SK-N-SH (cell line): ENCODE results near the gene MLLT3. TPM values are rescaled to one million over a fixed set of nuclear protein-coding genes. Genes with fewer than 3 reads are reported as not detected.

ENCODE experiments used
- CTCF ChIA-PET: fragments of 300-600, 350-600 bp; formaldehyde crosslinking; extraction: SDS; loops from one replicate; lab custom pipeline; 2021; lab: Yijun Ruan, JAX
- POLR2A ChIA-PET: fragments of 350-600 bp; sonication (Branson Sonifier 250); formaldehyde crosslinking; extraction: SDS; loops from one replicate; lab custom pipeline; 2020; ENCODE audit warnings: antibody characterized with exemption, inconsistent platforms; lab: Yijun Ruan, JAX
- DNase-seq: peaks from one replicate; pipeline ENCODE4 v3.0.0; 2012
- H2AFZ ChIP-seq: fragments of 200-600 bp; sonication (generic); 2 replicates; pipeline ENCODE4 v1.8.1; 2016; ENCODE audit warnings: antibody characterized with exemption, mild to moderate bottlenecking, low read depth
- H3F3A ChIP-seq: fragments of 200-600 bp; sonication (generic); replicated peaks from 2 replicates; pipeline ENCODE3; 2016; ENCODE audit warnings: antibody characterized with exemption, mild to moderate bottlenecking; ENCODE audit not compliant: insufficient read depth
- H3K27ac ChIP-seq, 2 experiments: fragments of 200-500 bp in 1 of 2; fragments of 200-600 bp in 1 of 2; sonication (Bioruptor generic) in 1 of 2; sonication (generic), shearing (Covaris generic) in 1 of 2; 2 replicates each; pipeline versions ENCODE4 v1.5.1 to v1.6.1; 2014 to 2016; ENCODE audit warnings: low read depth in 2 of 2, inconsistent platforms in 1 of 2, low read length in 1 of 2, mild to moderate bottlenecking in 1 of 2, mixed read lengths in 1 of 2
- H3K27me3 ChIP-seq: fragments of 200-600 bp; sonication (generic), shearing (Covaris generic); 2 replicates; pipeline ENCODE4 v1.6.1; 2016; ENCODE audit warnings: mixed run types; ENCODE audit not compliant: insufficient read depth
- H3K36me3 ChIP-seq, 2 experiments: fragments of 200-500 bp in 1 of 2; fragments of 200-600 bp in 1 of 2; sonication (Bioruptor generic) in 1 of 2; sonication (generic) in 1 of 2; replicated peaks in 1 of 2; 2 replicates each; pipeline versions ENCODE3 to v1.5.1; 2014 to 2016; ENCODE audit warnings: low read length in 1 of 2, mild to moderate bottlenecking in 1 of 2; ENCODE audit not compliant: insufficient read depth in 2 of 2, control insufficient read depth in 1 of 2
- H3K4me1 ChIP-seq, 2 experiments: fragments of 200-500 bp in 1 of 2; fragments of 200-600 bp in 1 of 2; sonication (Bioruptor generic) in 1 of 2; sonication (generic), shearing (Covaris generic) in 1 of 2; 2 replicates each; pipeline versions ENCODE4 v1.5.1 to v1.6.1; 2014 to 2016; ENCODE audit warnings: low read depth in 1 of 2, low read length in 1 of 2, mixed run types in 1 of 2; ENCODE audit not compliant: insufficient read depth in 2 of 2, control insufficient read depth in 1 of 2
- H3K4me2 ChIP-seq: fragments of 200-600 bp; sonication (generic), shearing (Covaris generic); 2 replicates; pipeline ENCODE4 v1.6.1; 2017; ENCODE audit warnings: mixed run types
- H3K4me3 ChIP-seq, 2 experiments: fragments of 200-500 bp in 1 of 2; fragments of 200-600 bp in 1 of 2; sonication (Bioruptor generic) in 1 of 2; sonication (generic), shearing (Covaris generic) in 1 of 2; 2 replicates each; pipeline versions ENCODE4 v1.5.1 to v1.8.1; 2014 to 2016; ENCODE audit warnings: low read depth in 2 of 2, inconsistent platforms in 1 of 2, low read length in 1 of 2, mild to moderate bottlenecking in 1 of 2, mixed read lengths in 1 of 2, moderate library complexity in 1 of 2
- H3K79me2 ChIP-seq: fragments of 200-600 bp; sonication (generic); 2 replicates; pipeline ENCODE4 v1.8.1; 2017; ENCODE audit warnings: mild to moderate bottlenecking; ENCODE audit not compliant: insufficient read depth
- H3K9ac ChIP-seq: fragments of 200-600 bp; sonication (generic); 2 replicates; pipeline ENCODE4 v1.6.1; 2017; ENCODE audit warnings: mixed run types
- H3K9me2 ChIP-seq: fragments of 200-600 bp; sonication (generic); 2 replicates; pipeline ENCODE4 v1.6.1; 2017; ENCODE audit warnings: mixed run types
- H3K9me3 ChIP-seq: fragments of 200-600 bp; sonication (generic); 2 replicates; pipeline ENCODE4 v1.6.1; 2017; ENCODE audit warnings: mixed run types, mild to moderate bottlenecking, moderate library complexity
- H4K20me1 ChIP-seq: fragments of 200-600 bp; sonication (generic); 2 replicates; pipeline ENCODE4 v1.6.1; 2017; ENCODE audit warnings: mild to moderate bottlenecking, mixed run types; ENCODE audit not compliant: insufficient read depth
- CHD2 ChIP-seq: fragments of 150-350 bp; IDR thresholded peaks from 2 replicates; pipeline ENCODE4 v1.6.1; 2018; ENCODE audit warnings: low read length; ENCODE audit not compliant: partially characterized antibody
- ELF1 ChIP-seq: IDR thresholded peaks from 2 replicates; pipeline ENCODE4 v1.4.0; 2012
- EP300 ChIP-seq, 2 experiments: IDR thresholded peaks; 2 replicates each; pipeline versions ENCODE4 v1.4.0 to v1.6.1; 2012; ENCODE audit warnings: borderline replicate concordance in 1 of 2, low read depth in 1 of 2, low read length in 1 of 2
- FOXJ3 ChIP-seq: sonication (generic); formaldehyde crosslinking; IDR thresholded peaks from 2 replicates; pipeline ENCODE4 v1.5.1; 2020; ENCODE audit warnings: mild to moderate bottlenecking, missing genetic modification reagents
- GABPA ChIP-seq: IDR thresholded peaks from 2 replicates; pipeline ENCODE4 v1.4.0; 2012; ENCODE audit warnings: low read depth, mild to moderate bottlenecking
- GATA2 ChIP-seq: sonication (generic); formaldehyde crosslinking; IDR thresholded peaks from 2 replicates; pipeline ENCODE4 v1.5.0; 2020; ENCODE audit warnings: mild to moderate bottlenecking, missing genetic modification reagents
- JUND ChIP-seq: IDR thresholded peaks from 2 replicates; pipeline ENCODE4 v1.4.0; 2012
- MXI1 ChIP-seq: IDR thresholded peaks from 2 replicates; pipeline ENCODE4 v1.6.1; 2012; ENCODE audit warnings: mild to moderate bottlenecking, low read depth, low read length, improper control_type of control experiment
- NFIC ChIP-seq: IDR thresholded peaks from 2 replicates; pipeline ENCODE4 v1.4.0; 2012; ENCODE audit warnings: borderline replicate concordance
- NRF1 ChIP-seq: IDR thresholded peaks from 2 replicates; pipeline ENCODE4 v1.6.1; 2012; ENCODE audit warnings: low read depth, mild to moderate bottlenecking, low read length
- PBX3 ChIP-seq: IDR thresholded peaks from 2 replicates; pipeline ENCODE4; 2012
- POLR2AphosphoS5 ChIP-seq: IDR thresholded peaks from 2 replicates; pipeline ENCODE4 v1.6.1; 2012; ENCODE audit warnings: low read depth, low read length
- RFX5 ChIP-seq: IDR thresholded peaks from 2 replicates; pipeline ENCODE4 v1.6.1; 2012; ENCODE audit warnings: mild to moderate bottlenecking, improper control_type of control experiment, low read length
- RXRA ChIP-seq: IDR thresholded peaks from 2 replicates; pipeline ENCODE4 v1.4.0; 2012; ENCODE audit warnings: low read depth, mild to moderate bottlenecking, borderline replicate concordance
- SIN3A ChIP-seq: IDR thresholded peaks from 2 replicates; pipeline ENCODE4 v1.6.1; 2012; ENCODE audit warnings: low read depth, mild to moderate bottlenecking, low read length, moderate library complexity, borderline replicate concordance
- SMC3 ChIP-seq: IDR thresholded peaks from 2 replicates; pipeline ENCODE4 v1.6.1; 2012; ENCODE audit warnings: low read depth, low read length, improper control_type of control experiment
- TAF1 ChIP-seq: IDR thresholded peaks from 2 replicates; pipeline ENCODE4 v1.6.1; 2012; ENCODE audit warnings: low read depth, mild to moderate bottlenecking, low read length, moderate library complexity, borderline replicate concordance
- WGBS: methylation state at CpG from one replicate; pipeline ENCODE4 v1.1.6; 2017; ENCODE audit warnings: low lambda C conversion rate; 5-methylcytosine and 5-hydroxymethylcytosine counted together
- polyA plus RNA-seq, 3 experiments: library from polyadenylated mRNA; depleted of rRNA; stranded (reverse); fragments of >200 nt; gene quantifications; 2 replicates each; pipeline ENCODE4 v1.2.3, GENCODE V29; 2012

MLLT3 gene
- polyA plus RNA-seq, 1 of the 3 experiments (the other 2 are of a cell fraction), result 3.9 TPM

GRCh38 chr9:20569525-20569924 lies 52.8 kb downstream of the MLLT3 start:
- Histone ChIP-seq H2AFZ (no peak overlapping the region), H3K27me3 (no peaks in the 10 kb centered on the region), H3K79me2 (no peaks in the 10 kb centered on the region), H3K4me2 (no peak overlapping the region), H3K27ac (no peak overlapping the region), H3F3A (no peaks in the 10 kb centered on the region), H3K9ac (no peak overlapping the region), H3K9me3 (no peaks in the 10 kb centered on the region), H3K4me1 (no peaks in the 10 kb centered on the region; a peak in 2 of 4 replicates), H4K20me1 (no peaks in the 10 kb centered on the region), H3K9me2 (no peaks in the 10 kb centered on the region), H3K36me3 (no peaks in the 10 kb centered on the region), H3K4me3 (no peak overlapping the region)
- WGBS, result 78% methylated on average over 5 of the region's 5 CpGs
- POLR2A ChIA-PET, result no interaction called here
- no peak for DNase-seq
- TF ChIP-seq MXI1 (no peak), NFIC (no peak), POLR2AphosphoS5 (no peak), SMC3 (no peak), RXRA (no peak), EP300 (IDR thresholded peaks at IDR 0.05; ENCODE audit: borderline replicate concordance in 1 of 2, low read depth in 1 of 2, low read length in 1 of 2) (no peak), JUND (no peak), GATA2 (CRISPR knock-in tag) (no peak), TAF1 (no peak), SIN3A (no peak)
- CTCF ChIA-PET, result no interaction called here

GRCh38 chr9:20568400-20568799 lies 53.9 kb downstream of the MLLT3 start:
- Histone ChIP-seq H3K79me2 (no peaks in the 10 kb centered on the region), H3K9ac (no peak overlapping the region), H4K20me1 (no peaks in the 10 kb centered on the region), H3K9me3 (no peaks in the 10 kb centered on the region), H3K4me1 (no peaks in the 10 kb centered on the region; a peak in 2 of 4 replicates), H3F3A (no peaks in the 10 kb centered on the region), H3K27ac (no peak overlapping the region), H3K27me3 (no peaks in the 10 kb centered on the region), H2AFZ (no peak overlapping the region), H3K4me2 (no peak overlapping the region), H3K9me2 (no peaks in the 10 kb centered on the region), H3K36me3 (no peaks in the 10 kb centered on the region), H3K4me3 (no peak overlapping the region)
- ChIA-PET CTCF (no interaction called here), POLR2A (no interaction called here)
- no peak for DNase-seq
- no peak for TF ChIP-seq ELF1
- no peak for TF ChIP-seq GATA2 (CRISPR knock-in tag)
- no peak for TF ChIP-seq RXRA
- TF ChIP-seq GABPA, result no peak

GRCh38 chr9:20566401-20566800 lies 55.9 kb downstream of the MLLT3 start:
- H3K9ac ChIP-seq, result no peak overlapping the region
- no peaks in the 10 kb centered on the region for H3F3A ChIP-seq
- CTCF ChIA-PET, result no interaction called here
- POLR2A ChIA-PET, result no interaction called here
- DNase-seq, result no peak
- H3K27ac ChIP-seq, result no peak overlapping the region
- no peaks in the 10 kb centered on the region for H3K36me3 ChIP-seq
- no peaks in the 10 kb centered on the region for H3K9me2 ChIP-seq
- no peaks in the 10 kb centered on the region; a peak in 2 of 4 replicates for H3K4me1 ChIP-seq
- H3K9me3 ChIP-seq, result no peaks in the 10 kb centered on the region
- WGBS, result 81% methylated on average over 4 of the region's 4 CpGs
- H4K20me1 ChIP-seq, result no peaks in the 10 kb centered on the region
- no peak overlapping the region for H3K4me2 ChIP-seq
- no peak overlapping the region for H3K4me3 ChIP-seq
- no peaks in the 10 kb centered on the region for H3K79me2 ChIP-seq
- TF ChIP-seq NRF1, result no peak
- no peak for TF ChIP-seq CHD2
- no peak for TF ChIP-seq PBX3
- TF ChIP-seq RFX5, result no peak
- no peak for TF ChIP-seq FOXJ3 (CRISPR knock-in tag)
- TF ChIP-seq RXRA, result no peak
- TF ChIP-seq TAF1, result no peak
- no peak for TF ChIP-seq SMC3
- TF ChIP-seq, all 33 proteins: peak for 0
- Histone ChIP-seq H2AFZ (no peak overlapping the region), H3K27me3 (no peaks in the 10 kb centered on the region)
